PC-3 (cell line): ENCODE measurements around the gene CSTF2. TPM values are rescaled to one million over a fixed set of nuclear protein-coding genes. Genes with fewer than 3 reads are reported as not detected.

Experiments used
- ATAC-seq: fragments of 200-7000 bp; cut with Tn5 transposase; 2 replicates; pipeline ENCODE4 v1.9.1; 2020; ENCODE audit warnings: mild to moderate bottlenecking, moderate library complexity
- BruUV-seq: library from RNA; stranded (reverse); fragments of 400-500 nt; replicated peaks from 2 replicates; lab custom pipeline; 2021; lab: Mats Ljungman, UMichigan
- CTCF ChIA-PET: fragments of 300-600 bp; sonication (Branson Sonifier 250); formaldehyde crosslinking; loops from one replicate; lab custom pipeline; 2022; ENCODE audit warnings: antibody characterized with exemption; lab: Charles Lee
- POLR2A ChIA-PET: fragments of 300-600 bp; sonication (Branson Sonifier 250); formaldehyde crosslinking; loops from one replicate; lab custom pipeline; 2022; ENCODE audit warnings: antibody characterized with exemption; ENCODE audit not compliant: unreplicated experiment; lab: Charles Lee
- DNase-seq: peaks from one replicate; pipeline ENCODE4 v3.0.0-alpha.2; 2015
- H2AFZ ChIP-seq: fragments of 300-600 bp; sonication (generic); 2 replicates; pipeline ENCODE4 v1.6.0; 2016; ENCODE audit warnings: antibody characterized with exemption, low read length
- H3F3A ChIP-seq: fragments of 300-600 bp; sonication (generic); one replicate; pipeline ENCODE4 v1.6.0; 2017; ENCODE audit warnings: antibody characterized with exemption, low read length, control low read depth, mild to moderate bottlenecking; ENCODE audit not compliant: unreplicated experiment
- H3K27ac ChIP-seq: fragments of 300-600 bp; sonication (generic); 2 replicates; pipeline ENCODE4 v1.5.1; 2016; ENCODE audit warnings: mild to moderate bottlenecking, low read length
- H3K27me3 ChIP-seq: fragments of 300-600 bp; sonication (generic); 2 replicates; pipeline ENCODE4 v1.6.1; 2016; ENCODE audit warnings: low read length, mixed read lengths
- H3K36me3 ChIP-seq: fragments of 300-600 bp; sonication (generic); 2 replicates; pipeline ENCODE4 v1.6.1; 2016; ENCODE audit warnings: low read depth, mixed run types, low read length, mixed read lengths
- H3K4me1 ChIP-seq: fragments of 300-600 bp; sonication (generic); 2 replicates; pipeline ENCODE4 v1.5.1; 2016; ENCODE audit warnings: low read length; ENCODE audit not compliant: insufficient read depth
- H3K4me2 ChIP-seq: fragments of 300-600 bp; sonication (generic); 2 replicates; pipeline ENCODE4 v1.6.0; 2016; ENCODE audit warnings: low read length
- H3K4me3 ChIP-seq: fragments of 300-600 bp; sonication (generic); 2 replicates; pipeline ENCODE4 v1.5.1; 2016; ENCODE audit warnings: mild to moderate bottlenecking, low read length, mixed read lengths
- H3K79me2 ChIP-seq: fragments of 300-600 bp; sonication (generic); 2 replicates; pipeline ENCODE4 v1.6.1; 2017; ENCODE audit warnings: low read length, mixed read lengths
- H3K9ac ChIP-seq: fragments of 300-600 bp; sonication (generic); 2 replicates; pipeline ENCODE4 v1.6.0; 2016; ENCODE audit warnings: mild to moderate bottlenecking, low read length
- H3K9me2 ChIP-seq: fragments of 300-600 bp; sonication (generic); replicated peaks from 2 replicates; pipeline ENCODE4 v1.6.1; 2016; ENCODE audit warnings: mixed run types, low read length, mixed read lengths
- H3K9me3 ChIP-seq: fragments of 300-600 bp; sonication (generic); 2 replicates; pipeline ENCODE4 v1.6.1; 2016; ENCODE audit warnings: low read length, mixed read lengths
- H4K20me1 ChIP-seq: fragments of 300-600 bp; sonication (generic); 2 replicates; pipeline ENCODE4 v1.6.1; 2016; ENCODE audit warnings: low read length, mixed read lengths
- EZH2 ChIP-seq: fragments of 300-600 bp; sonication (generic); IDR thresholded peaks from one replicate; pipeline ENCODE4 v1.6.1; 2017; ENCODE audit warnings: antibody characterized with exemption, mild to moderate bottlenecking, low read length; ENCODE audit not compliant: unreplicated experiment
- EZH2phosphoT487 ChIP-seq: fragments of 300-600 bp; sonication (generic); IDR thresholded peaks from 2 replicates; pipeline ENCODE4 v1.6.1; 2018; ENCODE audit warnings: mild to moderate bottlenecking, antibody characterized with exemption, low read length, borderline replicate concordance
- intact Hi-C: fragments of 100-400 bp; cut with micrococcal nuclease; formaldehyde crosslinking; loops from 2 replicates; pipeline ENCODE4 v1.9.0; 2023
- total RNA-seq: library from RNA; depleted of rRNA; stranded (reverse); fragments of >200 nt; gene quantifications from 2 replicates; pipeline ENCODE4 v1.2.3, GENCODE V29; 2014
- TF ChIP-seq, protein P1 (sequence below): fragments of 300-600 bp; sonication (generic); conservative IDR thresholded peaks from 2 replicates; pipeline ENCODE4 v1.5.1; 2017; ENCODE audit warnings: antibody characterized with exemption, low read depth, mild to moderate bottlenecking, low read length

CSTF2 gene
- total RNA-seq, 1 experiment from 2014 or later: 64.1 TPM

DNA sequence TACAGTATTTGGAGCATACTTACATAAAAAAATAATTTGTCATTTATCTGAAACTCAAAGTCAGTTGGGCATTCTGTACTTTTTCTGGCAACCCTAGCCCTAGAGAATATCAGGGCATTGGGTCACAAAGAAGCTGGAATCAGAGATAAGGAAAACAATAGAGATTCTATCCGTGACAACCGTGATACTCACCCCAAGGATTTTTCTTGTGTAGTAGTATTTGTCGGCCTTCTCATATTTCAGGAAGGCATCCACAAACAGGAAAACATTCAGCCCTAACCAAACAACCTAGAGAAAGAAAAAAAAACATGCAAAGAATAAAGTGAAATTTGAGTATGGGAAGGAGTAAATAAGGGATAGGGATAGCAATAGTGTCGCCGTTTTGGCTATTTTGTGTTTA lies 50.3 kb downstream of the CSTF2 start:
- H3K4me2 ChIP-seq: peak overlapping the region; percentile 37; the same call in 1 of the 2 replicates
- H3F3A ChIP-seq: no peaks in the 10 kb centered on the region
- TF ChIP-seq EZH2: no peak
- peaks cover 5% of the 10 kb centered on the region; the same call in 1 of the 2 replicates for H3K4me1 ChIP-seq
- no peak overlapping the region for H3K4me3 ChIP-seq
- no peaks in the 10 kb centered on the region for H3K27me3 ChIP-seq
- H3K9me2 ChIP-seq: no peaks in the 10 kb centered on the region
- H3K9ac ChIP-seq: no peak overlapping the region
- ATAC-seq (peak; percentile 46; the same call in 1 of the 2 replicates), DNase-seq (no peak)
- no peaks in the 10 kb centered on the region for H4K20me1 ChIP-seq
- ChIA-PET POLR2A (no interaction called here), CTCF (no interaction called here)
- no TSS peak for BruUV-seq
- no peak overlapping the region for H2AFZ ChIP-seq
- H3K79me2 ChIP-seq: no peaks in the 10 kb centered on the region
- H3K27ac ChIP-seq: no peak overlapping the region
- no peaks in the 10 kb centered on the region for H3K36me3 ChIP-seq
- intact Hi-C loops: no loop called here
- H3K9me3 ChIP-seq: no peaks in the 10 kb centered on the region

DNA sequence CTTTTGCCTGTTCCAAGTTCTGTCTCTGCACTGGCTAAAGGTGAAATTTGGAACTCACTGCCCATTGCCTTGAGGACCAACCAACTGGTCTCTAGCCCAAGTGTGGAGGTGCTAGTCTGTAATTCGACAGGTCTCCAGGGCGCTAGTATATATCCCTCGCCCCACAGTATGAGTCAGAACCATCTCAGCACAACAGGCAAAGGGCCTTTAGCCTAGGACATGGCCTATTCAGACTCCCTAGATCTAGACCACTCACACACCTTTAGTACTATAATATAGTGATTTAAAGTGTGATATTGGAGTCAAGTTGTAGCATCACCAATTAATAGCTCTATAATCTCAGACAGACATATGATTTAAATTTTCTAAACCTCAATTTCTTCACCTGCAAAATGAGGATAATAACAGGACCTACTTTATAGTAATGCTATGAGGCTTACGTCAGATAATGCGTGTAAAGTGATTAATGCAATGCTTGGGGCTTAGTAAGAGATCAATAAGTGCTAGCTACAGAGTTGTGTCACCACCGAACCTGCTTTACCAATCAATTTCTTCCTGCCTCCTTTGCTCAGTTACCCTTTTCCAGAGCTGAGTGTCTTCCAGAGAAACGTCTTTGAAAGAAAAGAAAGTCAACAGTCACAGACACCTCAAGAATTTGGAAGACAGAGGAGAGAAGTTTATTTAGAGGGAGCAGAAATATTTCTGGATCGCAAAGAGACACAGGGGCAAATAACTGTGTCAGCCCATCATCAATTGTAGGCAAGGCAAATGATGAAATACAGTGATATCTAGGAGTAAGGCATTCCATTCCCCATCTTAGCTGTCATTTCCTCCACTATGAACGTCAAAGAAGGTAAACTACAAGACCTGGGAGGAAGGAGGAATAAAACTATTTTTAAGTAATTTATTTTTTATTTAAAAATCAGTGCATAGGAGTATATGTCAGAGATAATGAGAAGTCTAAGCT lies 51.7 kb downstream of the CSTF2 start:
- intact Hi-C loops: no loop called here
- no TSS peak for BruUV-seq
- Histone ChIP-seq H3K4me3 (no peak overlapping the region), H3K4me1 (peaks cover 5% of the 10 kb centered on the region; the same call in 1 of the 2 replicates), H3K27me3 (no peaks in the 10 kb centered on the region), H3K79me2 (no peaks in the 10 kb centered on the region), H3K9me2 (no peaks in the 10 kb centered on the region), H4K20me1 (no peaks in the 10 kb centered on the region), H2AFZ (no peak overlapping the region), H3K9me3 (no peaks in the 10 kb centered on the region), H3K27ac (no peak overlapping the region), H3K9ac (no peak overlapping the region), H3F3A (no peaks in the 10 kb centered on the region), H3K4me2 (no peak overlapping the region), H3K36me3 (no peaks in the 10 kb centered on the region)
- ATAC-seq: no peak
- ChIA-PET POLR2A (no interaction called here), CTCF (no interaction called here)
- TF ChIP-seq EZH2 (no peak), EZH2phosphoT487 (no peak)
- TF ChIP-seq, protein P1, sequence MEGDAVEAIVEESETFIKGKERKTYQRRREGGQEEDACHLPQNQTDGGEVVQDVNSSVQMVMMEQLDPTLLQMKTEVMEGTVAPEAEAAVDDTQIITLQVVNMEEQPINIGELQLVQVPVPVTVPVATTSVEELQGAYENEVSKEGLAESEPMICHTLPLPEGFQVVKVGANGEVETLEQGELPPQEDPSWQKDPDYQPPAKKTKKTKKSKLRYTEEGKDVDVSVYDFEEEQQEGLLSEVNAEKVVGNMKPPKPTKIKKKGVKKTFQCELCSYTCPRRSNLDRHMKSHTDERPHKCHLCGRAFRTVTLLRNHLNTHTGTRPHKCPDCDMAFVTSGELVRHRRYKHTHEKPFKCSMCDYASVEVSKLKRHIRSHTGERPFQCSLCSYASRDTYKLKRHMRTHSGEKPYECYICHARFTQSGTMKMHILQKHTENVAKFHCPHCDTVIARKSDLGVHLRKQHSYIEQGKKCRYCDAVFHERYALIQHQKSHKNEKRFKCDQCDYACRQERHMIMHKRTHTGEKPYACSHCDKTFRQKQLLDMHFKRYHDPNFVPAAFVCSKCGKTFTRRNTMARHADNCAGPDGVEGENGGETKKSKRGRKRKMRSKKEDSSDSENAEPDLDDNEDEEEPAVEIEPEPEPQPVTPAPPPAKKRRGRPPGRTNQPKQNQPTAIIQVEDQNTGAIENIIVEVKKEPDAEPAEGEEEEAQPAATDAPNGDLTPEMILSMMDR: no peak
- DNase-seq: no peak

DNA sequence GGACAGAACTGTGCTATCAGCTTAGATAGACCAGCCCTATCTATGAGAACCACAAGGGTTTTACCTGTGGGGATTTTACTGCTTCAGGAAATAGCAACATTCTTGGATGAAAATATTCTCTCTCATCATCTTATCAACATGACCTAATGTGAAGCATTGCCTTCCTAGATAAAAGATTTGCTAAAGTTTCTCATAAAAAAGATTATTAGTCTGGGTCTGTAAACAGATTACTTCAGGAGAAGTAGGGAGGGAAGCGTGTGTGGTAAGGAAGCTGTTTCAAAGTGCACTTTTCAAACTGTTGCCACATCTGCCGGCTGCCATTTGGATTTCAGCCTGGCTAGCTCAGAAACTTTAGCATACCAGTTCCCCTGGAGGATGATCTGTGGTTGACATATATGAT lies 54.1 kb downstream of the CSTF2 start, which contains the start of gene NOX1:
NOX1 (minus strand) TSS at position 35 of the 400 bp plus-strand sequence. CDS start 220 bp downstream, outside the sequence.
- ATAC-seq: no peak
- no peaks in the 10 kb centered on the region for H3K79me2 ChIP-seq
- POLR2A ChIA-PET: no interaction called here
- no peak for DNase-seq
- CTCF ChIA-PET: no interaction called here
- no TSS peak for BruUV-seq
- H3K4me3 ChIP-seq: no peak within 1 kb of the TSS
- no peak within 1 kb of the TSS for H3K4me2 ChIP-seq
- TF ChIP-seq, protein P1: no peak
- no peak for TF ChIP-seq EZH2phosphoT487
- no peak for TF ChIP-seq EZH2
- no peak within 1 kb of the TSS for H3K27ac ChIP-seq
- H3K27me3 ChIP-seq: no peaks in the 10 kb centered on the region
- intact Hi-C loops: no loop called here
- H3K9ac ChIP-seq: no peak within 1 kb of the TSS
- no peak within 1 kb of the TSS for H2AFZ ChIP-seq
- H3K4me1 ChIP-seq: peaks cover 5% of the 10 kb centered on the region; the same call in 1 of the 2 replicates
- H3K36me3 ChIP-seq: no peaks in the 10 kb centered on the region
- H3K9me3 ChIP-seq: no peaks in the 10 kb centered on the region
- no peaks in the 10 kb centered on the region for H3K9me2 ChIP-seq
- H3F3A ChIP-seq: no peaks in the 10 kb centered on the region
- no peaks in the 10 kb centered on the region for H4K20me1 ChIP-seq
